Measurements from ENCODE around the gene ENPP7.

Gene ENPP7

GRCh38 chr17:79791735-79792161 lies 61.0 kb downstream of the ENPP7 start:
- Histone ChIP-seq H3K4me2 (peak overlapping the region in 5 of 11 experiments; percentile 16 to 57 (median 42); a peak in 4 of 22 replicates), H3K9ac (no peak overlapping the region), H3K36me3 (peaks cover 8 to 25% (median 16%) of the 10 kb centered on the region in 11 experiments; a peak in 21 of 22 replicates), H3K4me1 (peaks cover 23 to 44% (median 33%) of the 10 kb centered on the region in 10 experiments), H3K9me3 (replicated peaks in 1 of 11) (no peaks in the 10 kb centered on the region), H3K27me3 (peaks cover 73 to 89% (median 80%) of the 10 kb centered on the region in 11 experiments), H4K20me1 (peaks cover 11 to 96% (median 87%) of the 10 kb centered on the region in 11 experiments; a peak in 20 of 22 replicates), H3K4me3 (0 out of 20 replicates have a peak overlapping the region, but pooled peaks of 1 of the 10 experiments have one; percentile 27), H3K27ac (no peak overlapping the region)
- no peak for TF ChIP-seq Cebpa-rat (IDR thresholded peaks at IDR 0.05)
